ENCODE measurements around the gene SLC4A3.

Gene SLC4A3

GRCh38 chr2:219634171-219634940 is 6.9 kb downstream of the SLC4A3 start:
- DNase-seq = no peak

DNA sequence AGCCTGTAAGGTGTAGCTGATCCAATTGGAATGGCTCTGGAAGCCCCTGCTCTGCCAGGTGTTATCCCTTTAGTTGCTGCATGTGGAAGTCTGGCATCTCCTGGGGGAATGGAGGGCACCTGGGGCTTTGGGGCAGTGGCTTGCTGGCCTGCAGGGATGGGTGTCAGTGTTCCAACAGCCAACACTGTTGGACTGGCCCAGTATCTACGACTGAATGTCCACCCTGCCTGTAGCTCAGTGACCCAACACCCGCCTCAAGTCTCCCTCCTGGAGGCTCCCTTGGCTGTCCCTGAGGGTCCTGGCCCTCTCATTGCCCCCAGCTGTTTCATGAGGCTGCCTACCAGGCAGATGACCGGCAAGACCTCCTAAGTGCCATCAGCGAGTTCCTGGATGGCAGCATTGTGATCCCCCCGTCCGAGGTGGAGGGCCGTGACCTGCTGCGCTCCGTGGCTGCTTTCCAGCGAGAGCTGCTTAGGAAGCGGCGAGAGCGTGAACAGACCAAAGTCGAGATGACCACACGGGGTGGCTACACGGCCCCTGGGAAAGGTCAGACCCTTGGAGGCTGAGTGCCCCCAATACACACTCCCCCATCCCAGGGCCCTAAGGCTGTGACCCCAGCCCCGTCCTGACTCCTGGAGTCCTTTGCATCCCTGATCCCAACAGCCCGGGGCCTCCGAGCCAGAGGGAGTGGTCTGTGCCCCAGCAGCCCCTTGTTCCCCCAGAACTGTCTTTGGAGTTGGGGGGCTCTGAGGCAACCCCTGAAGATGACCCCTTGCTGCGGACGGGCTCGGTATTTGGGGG is 7.7 kb downstream of the SLC4A3 start:
- DNase-seq = no peak

DNA sequence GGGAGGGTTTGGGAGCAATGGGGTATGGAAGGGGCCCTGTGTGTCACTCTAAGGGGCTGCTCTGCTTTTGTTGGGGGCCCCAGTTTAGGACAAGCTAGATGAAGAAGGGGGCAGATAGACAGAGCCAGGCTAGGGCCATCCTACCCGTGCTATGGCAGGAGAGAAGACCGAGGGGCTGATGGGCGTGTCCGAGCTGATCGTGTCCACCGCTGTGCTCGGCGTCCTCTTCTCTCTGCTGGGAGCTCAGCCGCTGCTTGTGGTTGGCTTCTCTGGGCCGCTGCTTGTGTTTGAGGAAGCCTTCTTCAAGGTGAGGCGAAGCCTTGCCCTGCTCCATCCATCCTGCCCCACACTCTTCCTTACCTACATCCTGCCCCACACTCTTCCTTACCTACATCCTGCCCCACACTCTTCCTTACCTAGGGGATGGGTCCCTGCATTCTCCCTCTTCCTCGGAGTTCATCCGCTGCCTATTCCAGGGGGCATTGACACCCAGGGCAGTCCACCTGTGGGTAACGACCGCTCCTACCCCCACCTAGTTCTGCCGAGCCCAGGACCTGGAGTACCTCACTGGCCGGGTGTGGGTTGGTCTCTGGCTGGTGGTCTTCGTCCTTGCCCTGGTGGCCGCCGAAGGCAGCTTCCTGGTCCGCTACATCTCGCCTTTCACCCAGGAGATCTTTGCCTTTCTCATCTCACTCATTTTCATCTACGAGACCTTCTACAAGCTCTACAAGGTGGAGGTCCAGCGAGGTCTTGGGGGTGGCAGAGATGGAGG is 8.9 kb downstream of the SLC4A3 start:
- DNase-seq = no peak

- DNase-seq = no peak
Measured at GRCh38 chr2:219636941-219637841, 9.8 kb downstream of the SLC4A3 start.

DNA sequence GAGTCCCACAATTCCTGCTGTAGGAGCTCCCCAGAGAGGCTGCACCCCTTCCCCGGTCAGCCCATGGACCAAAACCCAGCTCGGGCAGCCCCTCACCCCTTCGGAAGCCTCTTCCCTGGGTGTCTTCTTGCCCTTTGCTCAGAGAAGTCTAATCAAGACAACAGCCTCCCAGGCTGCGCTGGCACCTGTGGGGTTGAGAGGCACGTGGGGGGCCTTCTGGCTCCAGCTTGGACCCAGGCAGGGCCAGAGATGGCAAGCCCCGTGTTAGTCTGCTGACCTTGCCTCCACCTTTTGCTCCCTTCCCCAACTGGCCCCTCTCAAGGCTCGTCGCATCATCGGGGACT is 10.4 kb downstream of the SLC4A3 start:
- no peak for DNase-seq

DNA sequence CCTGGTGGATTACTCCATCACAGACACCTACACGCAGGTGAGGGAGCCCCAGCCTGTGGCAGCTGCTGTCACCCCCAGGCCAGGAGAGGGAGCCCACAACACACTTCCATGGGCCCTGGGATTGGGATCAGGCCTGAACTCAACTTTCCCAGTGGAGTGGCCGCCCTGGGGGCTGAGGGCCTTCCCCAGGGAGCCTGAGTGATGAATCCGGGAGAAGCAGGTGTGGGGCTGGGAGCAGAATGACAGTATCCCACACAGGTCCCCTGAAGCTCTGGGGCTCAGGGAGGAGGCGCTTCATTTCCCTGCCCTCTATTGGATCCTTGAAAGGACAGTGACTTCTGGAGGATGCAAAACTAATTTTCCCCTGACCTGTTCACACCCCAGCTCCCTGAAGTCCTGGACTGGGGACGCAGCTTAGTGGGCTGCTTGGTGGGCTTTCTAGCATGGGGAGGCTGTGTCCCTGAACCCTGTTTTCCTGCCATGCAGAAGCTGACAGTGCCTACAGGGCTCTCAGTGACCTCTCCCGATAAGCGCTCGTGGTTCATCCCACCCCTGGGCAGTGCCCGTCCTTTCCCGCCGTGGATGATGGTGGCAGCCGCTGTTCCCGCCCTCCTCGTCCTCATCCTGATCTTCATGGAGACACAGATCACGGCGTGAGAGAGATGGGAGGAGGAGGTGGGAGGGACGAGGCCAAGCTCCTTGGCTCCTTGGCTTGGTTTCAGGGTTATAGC is 11.0 kb downstream of the SLC4A3 start:
- DNase-seq = no peak

DNA sequence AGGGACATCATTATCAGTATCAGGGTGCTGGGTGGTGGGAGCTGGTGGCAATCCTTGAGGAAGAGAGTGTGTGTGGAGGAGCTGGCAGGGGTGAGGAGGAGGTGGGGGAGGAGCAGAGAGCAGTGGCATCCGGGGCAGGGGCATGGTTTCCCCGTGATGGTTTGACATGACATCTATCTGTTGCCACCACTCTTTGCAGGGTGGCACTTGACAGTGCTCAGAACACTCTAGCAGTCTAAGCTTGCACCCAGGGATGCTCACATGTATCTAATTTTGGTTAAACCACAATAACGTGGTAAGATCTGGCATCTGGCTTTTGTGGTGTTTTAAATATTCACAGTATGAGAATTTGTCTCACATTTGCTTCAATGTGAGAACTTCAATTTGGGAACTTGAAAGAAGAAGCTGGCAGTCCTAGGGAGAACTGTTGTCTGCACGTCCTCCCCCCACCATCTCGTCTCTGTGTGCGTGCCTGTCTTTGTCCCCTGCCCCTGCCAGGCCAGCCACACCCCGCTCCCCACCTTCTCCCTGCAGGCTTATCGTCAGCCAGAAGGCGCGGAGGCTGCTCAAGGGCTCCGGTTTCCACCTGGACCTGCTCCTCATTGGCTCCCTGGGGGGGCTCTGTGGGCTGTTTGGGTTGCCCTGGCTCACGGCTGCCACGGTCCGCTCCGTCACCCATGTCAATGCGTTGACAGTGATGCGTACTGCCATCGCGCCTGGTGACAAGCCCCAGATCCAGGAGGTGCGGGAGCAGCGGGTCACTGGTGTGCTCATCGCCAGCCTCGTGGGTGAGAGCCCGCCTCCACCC is 11.7 kb downstream of the SLC4A3 start:
- DNase-seq = peak; percentile 2

- no peak for DNase-seq
Measured at GRCh38 chr2:219641390-219642068, 14.1 kb downstream of the SLC4A3 start.

DNA sequence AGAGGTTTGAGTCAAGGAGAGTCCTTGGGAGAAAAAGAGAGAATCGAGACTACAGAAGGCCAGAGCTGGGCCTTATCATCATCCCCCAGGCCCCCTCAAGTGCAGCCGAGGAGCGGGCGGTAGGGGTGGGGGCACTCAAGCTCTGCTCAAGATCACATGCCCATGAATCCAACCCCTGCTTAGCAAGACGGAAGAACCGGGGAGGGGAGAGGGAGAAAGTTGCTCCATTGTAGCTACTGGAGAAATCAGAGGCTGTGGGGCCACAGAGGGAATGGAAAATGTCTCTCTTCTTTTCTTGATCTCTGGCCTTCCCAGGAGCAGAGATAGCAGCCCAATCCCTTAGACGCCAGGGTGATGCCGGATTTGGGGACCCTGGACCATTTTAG is 14.6 kb downstream of the SLC4A3 start:
- no peak for DNase-seq

- peak; percentile 88 for DNase-seq
Measured at GRCh38 chr2:219642465-219643083, 15.1 kb downstream of the SLC4A3 start.

DNA sequence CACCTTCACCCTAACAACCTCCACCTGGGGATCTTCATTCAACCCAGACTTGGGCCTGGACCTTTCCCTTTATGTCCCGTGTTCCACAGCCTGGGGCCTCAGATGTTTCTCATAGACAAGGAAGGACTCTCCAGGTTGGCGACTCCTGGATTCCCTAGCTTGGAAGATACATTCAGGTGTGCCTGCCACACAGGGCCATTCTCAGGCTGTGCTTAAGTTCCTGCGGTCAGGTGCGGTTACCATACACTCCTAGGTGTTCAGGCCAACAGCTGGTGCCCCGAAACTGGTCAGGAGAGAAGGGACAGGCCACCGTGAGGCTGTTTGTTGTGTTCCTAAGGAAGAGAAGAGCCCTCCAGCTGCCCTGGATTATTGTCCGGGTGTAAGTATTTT is 15.6 kb downstream of the SLC4A3 start:
- no peak for DNase-seq

DNA sequence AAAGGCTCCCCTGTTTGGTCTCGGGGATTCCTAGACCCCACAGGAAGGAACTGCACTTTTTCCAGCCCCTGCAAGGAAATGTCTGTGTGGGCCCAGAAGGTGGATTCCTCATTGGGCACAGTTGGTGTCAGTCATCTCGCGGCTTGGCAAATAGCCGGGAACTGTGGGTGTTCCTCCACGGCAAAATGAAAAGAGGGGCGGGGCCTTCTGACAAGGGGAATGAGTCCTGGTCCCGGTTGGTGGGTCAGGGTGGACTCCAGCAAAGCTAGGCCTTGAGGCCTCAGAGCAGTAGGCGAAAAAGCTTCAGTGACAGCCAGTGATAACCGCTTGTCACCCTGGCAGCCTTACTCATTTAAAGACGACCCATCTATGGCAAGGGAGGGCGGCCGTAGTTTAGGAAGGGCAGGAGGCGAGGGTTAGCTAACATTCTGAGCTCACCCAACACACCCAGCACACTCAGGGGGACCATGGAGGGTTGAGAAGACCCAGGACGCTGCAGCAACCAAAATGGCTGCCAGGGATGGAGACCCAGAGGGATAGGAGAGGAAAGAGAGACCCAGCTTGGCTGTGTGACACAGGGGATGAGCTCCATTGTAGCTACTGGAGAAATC is 16.5 kb downstream of the SLC4A3 start:
- no peak for DNase-seq

DNA sequence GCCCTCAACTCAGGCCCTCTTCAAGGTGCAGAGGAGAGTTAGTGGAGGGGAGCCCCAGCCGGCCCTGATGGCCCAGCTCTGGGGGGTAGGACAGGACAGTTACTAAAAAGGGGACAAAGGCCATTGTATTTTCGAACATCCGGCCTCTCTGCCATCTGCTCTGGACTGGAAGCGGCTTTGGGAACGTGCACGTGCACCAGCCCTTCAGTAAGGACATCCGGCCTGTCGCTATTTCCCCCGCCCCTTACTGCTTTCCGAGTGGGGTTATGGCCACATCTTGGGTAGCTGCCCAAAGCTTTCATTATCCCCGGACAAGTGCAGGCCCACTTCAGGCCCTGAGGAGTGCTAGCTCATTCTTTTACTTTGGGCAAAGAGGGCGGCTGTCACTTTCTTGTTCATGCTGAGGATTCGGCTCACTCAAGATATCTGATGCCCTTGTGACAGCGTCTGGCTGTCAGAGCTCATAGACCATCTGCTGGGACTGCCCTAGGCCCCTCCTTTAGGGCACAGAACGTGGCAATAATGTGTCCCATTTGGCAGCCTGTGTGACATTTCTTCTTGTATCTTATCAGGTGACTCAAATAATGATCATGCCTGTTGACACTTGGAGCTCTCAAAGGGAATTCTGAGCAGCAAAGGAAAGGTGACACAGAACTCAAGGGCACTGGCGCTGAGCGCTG is 17.5 kb downstream of the SLC4A3 start:
- DNase-seq = no peak

DNA sequence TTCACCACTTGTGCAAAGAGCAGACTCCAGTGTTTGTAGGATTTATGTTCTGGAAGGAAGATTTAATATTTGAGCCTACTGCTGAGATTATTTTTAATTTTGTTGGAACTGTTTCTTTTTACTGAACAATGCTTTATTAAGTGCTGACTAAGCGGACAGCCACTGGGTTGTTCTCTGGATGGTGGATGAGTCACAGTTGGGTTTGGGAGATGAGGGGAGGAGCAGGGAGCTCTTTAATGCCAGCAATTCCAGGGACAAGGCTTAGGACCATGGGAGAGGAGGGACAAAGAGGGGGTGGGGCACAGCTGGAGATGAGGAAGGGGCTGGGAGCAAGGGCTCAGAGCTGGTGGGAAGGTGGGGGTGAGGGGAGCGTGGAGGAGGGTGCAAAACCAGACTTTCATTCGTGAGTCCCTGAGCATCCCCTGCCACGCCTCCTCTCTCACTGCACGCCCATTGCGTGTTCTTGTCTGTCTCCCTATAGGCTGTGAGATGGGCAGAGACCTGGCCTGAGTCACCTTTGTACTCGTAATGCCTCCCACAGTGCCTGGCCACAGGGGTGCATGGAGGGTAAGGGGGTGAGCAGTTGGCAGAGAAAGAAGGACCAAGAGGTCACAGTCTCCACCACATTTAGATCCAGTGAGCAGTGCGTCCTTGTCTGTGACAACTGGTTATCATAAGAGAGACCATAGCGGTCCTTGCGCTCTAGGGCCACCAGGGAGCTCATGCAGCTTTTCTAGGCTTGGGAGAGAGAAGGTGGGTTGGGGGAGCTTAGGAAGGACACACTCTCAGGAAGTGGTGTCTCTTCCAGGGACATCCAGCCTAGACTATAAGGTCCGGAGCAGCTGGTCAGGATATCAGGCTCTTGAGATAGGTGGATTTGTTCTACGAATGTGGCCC is 18.4 kb downstream of the SLC4A3 start:
- no peak for DNase-seq

DNA sequence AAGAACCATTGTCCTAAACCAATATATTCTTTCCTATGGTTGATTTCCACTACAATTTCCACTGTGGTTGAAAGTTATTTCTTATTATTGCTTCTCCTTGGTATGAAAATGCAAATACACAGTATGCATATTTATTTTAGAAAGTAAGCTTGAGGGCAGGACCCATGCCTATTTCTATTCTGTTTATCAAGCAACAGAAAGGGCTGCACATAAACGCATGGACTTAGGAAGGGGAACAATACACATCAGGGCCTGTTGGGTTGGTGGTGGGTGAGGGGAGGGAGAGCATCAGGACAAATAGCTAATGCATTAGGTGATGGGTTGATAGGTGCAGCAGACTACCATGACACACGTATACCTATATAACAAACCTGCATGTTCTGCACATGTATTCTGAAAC is 20.7 kb downstream of the SLC4A3 start:
- DNase-seq = no peak

- DNase-seq = no peak
Measured at GRCh38 chr2:219648963-219649362, 21.5 kb downstream of the SLC4A3 start.

GRCh38 chr2:219650426-219651248 is 23.2 kb downstream of the SLC4A3 start:
- DNase-seq = no peak
